GM15510 (cell line): Measurements from ENCODE around the gene VRTN.

Source experiments
- POLR2A ChIP-seq: IDR thresholded peaks from 3 replicates; pipeline ENCODE4 v1.6.1; 2011; ENCODE audit warnings: borderline replicate concordance; ENCODE audit not compliant: insufficient read length; ENCODE audit errors: extremely low read depth

Gene VRTN, protein sequence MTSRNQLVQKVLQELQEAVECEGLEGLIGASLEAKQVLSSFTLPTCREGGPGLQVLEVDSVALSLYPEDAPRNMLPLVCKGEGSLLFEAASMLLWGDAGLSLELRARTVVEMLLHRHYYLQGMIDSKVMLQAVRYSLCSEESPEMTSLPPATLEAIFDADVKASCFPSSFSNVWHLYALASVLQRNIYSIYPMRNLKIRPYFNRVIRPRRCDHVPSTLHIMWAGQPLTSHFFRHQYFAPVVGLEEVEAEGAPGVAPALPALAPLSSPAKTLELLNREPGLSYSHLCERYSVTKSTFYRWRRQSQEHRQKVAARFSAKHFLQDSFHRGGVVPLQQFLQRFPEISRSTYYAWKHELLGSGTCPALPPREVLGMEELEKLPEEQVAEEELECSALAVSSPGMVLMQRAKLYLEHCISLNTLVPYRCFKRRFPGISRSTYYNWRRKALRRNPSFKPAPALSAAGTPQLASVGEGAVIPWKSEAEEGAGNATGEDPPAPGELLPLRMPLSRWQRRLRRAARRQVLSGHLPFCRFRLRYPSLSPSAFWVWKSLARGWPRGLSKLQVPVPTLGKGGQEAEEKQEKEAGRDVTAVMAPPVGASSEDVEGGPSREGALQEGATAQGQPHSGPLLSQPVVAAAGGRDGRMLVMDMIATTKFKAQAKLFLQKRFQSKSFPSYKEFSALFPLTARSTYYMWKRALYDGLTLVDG

DNA sequence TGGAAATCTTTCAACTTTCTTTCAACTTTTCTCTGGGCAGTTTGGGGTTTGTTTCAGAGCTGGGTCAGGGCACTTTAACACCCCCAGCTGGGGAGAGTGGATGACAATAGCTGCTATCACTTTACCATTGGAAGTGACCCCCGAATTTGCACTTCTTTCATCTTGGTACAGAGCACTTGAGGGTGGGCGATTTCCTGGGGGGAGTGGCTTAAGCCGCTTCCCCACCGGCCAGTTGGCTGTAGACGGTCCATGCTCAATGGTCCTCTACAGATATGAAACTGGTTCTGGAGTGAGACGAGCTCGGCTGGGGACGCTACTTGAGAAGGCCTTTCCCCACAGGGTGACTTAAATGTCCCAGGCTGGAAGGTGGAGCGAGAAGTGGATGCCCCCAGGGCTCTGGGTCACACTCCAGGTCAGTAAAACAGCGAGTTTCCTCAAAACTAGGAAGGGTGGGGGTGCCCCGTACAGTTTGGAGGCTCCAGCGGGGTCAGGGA, at the start of gene VRTN:
VRTN (plus strand) TSS at position 231 of the 494 bp plus-strand sequence. CDS start 8,313 bp downstream, outside the sequence.
- no peak for TF ChIP-seq POLR2A

- TF ChIP-seq POLR2A: no peak
Observed at GRCh38 chr14:74299061-74299545, 49.2 kb upstream of the VRTN start.

DNA sequence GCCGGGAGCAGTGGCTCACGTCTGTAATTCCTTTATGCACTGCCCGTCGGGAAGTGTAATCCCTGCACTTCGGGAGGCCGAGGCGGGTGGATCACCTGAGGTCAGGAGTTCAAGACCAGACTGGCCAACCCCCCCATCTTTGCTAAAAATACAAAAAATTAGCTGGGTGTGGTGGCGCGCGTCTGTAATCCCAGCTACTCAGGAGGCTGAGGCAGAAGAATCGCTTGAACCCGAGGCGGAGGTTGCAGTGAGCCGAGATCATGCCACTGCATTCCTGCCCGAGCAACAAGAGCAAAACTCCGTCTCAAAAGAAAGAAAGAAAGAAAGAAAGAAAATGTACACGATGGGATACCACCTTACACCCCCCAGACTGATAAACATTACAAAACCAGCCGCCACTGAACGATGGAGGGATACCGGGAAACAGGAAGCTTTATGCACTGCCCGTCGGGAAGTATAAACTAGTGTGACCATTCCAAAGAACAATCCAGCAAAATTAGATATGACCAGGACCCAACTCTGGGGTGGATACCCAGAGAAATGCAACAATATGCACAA, 46.6 kb upstream of the VRTN start:
- TF ChIP-seq POLR2A: no peak

GRCh38 chr14:74302152-74302628, 46.1 kb upstream of the VRTN start:
- TF ChIP-seq POLR2A: no peak

DNA sequence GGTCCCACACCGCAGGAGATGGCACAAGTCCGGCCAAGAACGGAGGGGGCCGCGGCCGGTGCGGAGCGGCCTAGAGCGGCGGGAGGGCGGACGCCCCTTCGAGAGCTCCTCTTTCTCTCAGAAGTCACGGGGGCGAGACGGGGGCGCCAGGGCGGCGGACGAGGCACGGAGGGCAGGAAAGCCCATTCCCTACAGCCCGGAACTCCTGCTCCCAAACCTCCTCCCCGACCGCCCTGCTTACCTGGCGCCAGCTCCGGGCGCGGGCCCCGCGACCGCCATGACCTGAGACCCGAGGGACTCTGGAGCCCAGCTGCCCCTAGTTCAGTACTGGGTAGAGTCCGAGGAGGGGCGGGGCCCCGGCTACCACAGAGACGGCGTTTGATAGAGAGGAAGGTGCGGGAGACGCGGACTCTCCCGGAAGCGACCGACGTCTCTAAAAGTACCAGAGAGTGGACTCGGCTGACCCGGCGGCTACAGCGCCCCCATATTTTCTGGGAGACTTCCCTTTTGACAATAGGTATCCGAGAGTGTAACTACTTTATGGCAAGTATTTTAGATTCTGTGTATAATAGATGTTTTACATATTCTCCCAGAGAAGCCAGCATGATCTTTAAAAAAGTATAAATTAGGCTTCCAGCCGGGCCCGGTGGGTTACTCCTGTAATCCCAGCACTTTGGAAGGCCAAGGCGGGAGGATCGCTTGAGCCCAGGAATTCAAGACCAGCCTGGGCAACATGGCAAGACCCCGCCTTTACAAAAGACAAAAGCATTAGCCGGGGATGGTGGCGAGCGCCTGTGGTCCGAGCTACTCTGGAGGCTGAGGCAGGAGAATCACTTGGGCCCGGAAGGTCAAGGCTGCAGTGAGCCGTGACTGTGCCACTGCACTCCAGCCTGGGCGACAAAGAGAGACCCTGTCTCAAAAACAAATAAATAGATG, 45.4 kb upstream of the VRTN start, which contains the start of gene ABCD4:
ABCD4 (minus strand) TSS at position 301 of the 936 bp plus-strand sequence; CDS start at position 279, 22 bp downstream.
- TF ChIP-seq POLR2A: peak; percentile 93

- TF ChIP-seq POLR2A: no peak
Observed at GRCh38 chr14:74308695-74309094, 39.6 kb upstream of the VRTN start.

GRCh38 chr14:74309125-74310022, 38.9 kb upstream of the VRTN start:
- no peak for TF ChIP-seq POLR2A

- no peak for TF ChIP-seq POLR2A
Observed at GRCh38 chr14:74312161-74312560, 36.1 kb upstream of the VRTN start.

- no peak for TF ChIP-seq POLR2A
Observed at GRCh38 chr14:74313601-74314000, 34.7 kb upstream of the VRTN start.

DNA sequence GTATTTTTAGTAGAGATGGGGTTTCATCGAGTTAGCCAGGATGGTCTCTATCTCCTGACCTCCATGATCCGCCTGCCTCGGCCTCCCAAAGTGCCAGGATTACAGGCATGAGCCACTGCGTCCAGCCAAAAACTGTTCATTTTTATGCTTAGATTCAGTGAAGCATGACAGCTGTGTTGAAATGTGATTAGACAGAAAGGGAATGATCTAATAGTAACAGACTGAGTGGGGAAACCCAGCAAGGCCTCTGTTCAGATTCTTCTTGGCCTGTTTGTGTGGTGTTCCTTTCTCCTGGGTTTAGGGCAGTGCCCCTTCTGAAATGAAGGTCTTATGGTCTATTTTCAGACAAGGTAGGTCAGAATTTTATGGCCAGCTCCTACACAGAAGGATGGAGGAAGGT, 33.7 kb upstream of the VRTN start:
- TF ChIP-seq POLR2A: no peak

DNA sequence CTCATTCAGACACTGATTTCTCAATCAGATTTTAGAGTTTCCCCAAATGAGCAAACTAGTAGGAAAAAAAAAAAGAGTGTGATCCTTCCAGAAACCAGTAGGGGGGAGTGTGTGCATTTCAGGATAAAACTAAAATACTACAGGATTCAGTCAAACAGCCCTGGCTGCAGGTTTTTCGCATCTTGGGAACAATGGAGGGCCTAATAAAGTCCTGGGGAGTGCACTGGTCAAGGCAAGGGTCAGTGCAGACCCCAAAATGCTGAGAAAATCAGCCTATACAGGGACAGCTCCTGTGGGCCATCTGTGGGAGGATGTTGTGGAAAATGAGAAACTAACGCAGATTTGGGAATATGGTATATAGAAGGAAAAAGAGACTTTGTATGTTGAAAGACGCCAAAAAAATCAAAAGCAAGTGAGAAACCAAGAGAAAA, 23.3 kb upstream of the VRTN start:
- TF ChIP-seq POLR2A: no peak

- no peak for TF ChIP-seq POLR2A
Observed at GRCh38 chr14:74325446-74325845, 22.8 kb upstream of the VRTN start.
